Adrenal gland (tissue), 5 donors: ENCODE measurements around the gene PSMA8.

Experiments
- POLR2A ChIP-seq, 2 donors: fragments of 450-650 bp; IDR thresholded peaks; one replicate each; pipeline ENCODE4 v1.6.1; 2017; ENCODE audit warnings: antibody characterized with exemption in 2 of 2, mild to moderate bottlenecking in 2 of 2, moderate library complexity in 1 of 2
- TF ChIP-seq, protein P1 (sequence below), 6 experiments: fragments of 450-650 bp in 4 of 6; fragments of 200-600 bp in 2 of 6; sonication (generic) in 1 of 6; IDR thresholded peaks; 1 replicate in 5 of 6; 2 replicates in 1 of 6; pipeline versions ENCODE4 v1.5.1 to v1.8.0; 2016 to 2021; ENCODE audit warnings: antibody characterized with exemption in 6 of 6, mild to moderate bottlenecking in 2 of 6, moderate library complexity in 1 of 6
- donor health status: DM: no; HTN: no; CAD: no.

DNA sequence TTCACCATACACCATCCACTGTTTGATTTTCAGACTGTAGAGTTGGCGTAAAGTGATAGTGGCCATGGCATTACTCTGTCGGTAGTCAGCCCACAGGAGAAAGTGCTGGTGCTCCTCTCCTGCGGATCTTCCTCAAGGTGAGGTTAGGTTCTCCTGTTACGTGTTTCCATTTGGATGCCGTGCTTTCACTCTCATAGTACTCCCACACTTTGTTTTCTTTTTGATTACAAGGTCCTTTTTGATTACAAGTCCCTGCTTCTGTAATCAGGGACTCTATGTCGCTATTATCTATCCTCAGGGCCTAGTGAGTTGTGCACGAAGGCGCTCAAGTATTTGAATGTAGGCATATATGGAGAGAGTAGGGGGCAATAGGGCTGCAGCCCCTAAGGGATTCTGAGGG, 96.8 kb downstream of the PSMA8 start:
- TF ChIP-seq, protein P1, sequence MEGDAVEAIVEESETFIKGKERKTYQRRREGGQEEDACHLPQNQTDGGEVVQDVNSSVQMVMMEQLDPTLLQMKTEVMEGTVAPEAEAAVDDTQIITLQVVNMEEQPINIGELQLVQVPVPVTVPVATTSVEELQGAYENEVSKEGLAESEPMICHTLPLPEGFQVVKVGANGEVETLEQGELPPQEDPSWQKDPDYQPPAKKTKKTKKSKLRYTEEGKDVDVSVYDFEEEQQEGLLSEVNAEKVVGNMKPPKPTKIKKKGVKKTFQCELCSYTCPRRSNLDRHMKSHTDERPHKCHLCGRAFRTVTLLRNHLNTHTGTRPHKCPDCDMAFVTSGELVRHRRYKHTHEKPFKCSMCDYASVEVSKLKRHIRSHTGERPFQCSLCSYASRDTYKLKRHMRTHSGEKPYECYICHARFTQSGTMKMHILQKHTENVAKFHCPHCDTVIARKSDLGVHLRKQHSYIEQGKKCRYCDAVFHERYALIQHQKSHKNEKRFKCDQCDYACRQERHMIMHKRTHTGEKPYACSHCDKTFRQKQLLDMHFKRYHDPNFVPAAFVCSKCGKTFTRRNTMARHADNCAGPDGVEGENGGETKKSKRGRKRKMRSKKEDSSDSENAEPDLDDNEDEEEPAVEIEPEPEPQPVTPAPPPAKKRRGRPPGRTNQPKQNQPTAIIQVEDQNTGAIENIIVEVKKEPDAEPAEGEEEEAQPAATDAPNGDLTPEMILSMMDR (IDR thresholded peaks at IDR 0.05) = no peak
- TF ChIP-seq POLR2A (IDR thresholded peaks at IDR 0.05) = no peak
